Activated T-cell treated with anti-CD3 and anti-CD28 coated beads, Interleukin-2, amount 50 U/mL, for 4 hours (primary cell): ENCODE measurements around the gene HEMK1. TPM values are rescaled to one million over a fixed set of nuclear protein-coding genes. Genes with fewer than 3 reads are reported as not detected.

Experiments used
- ATAC-seq, 2 donors: fragments of 200-7000 bp; cut with Tn5 transposase; one replicate each; pipeline ENCODE4 v1.10.0; 2021
- DNase-seq: peaks from one replicate; pipeline ENCODE4 v3.0.0-alpha.2; 2020
- H3K27me3 Mint-ChIP-seq: one replicate; pipeline ENCODE4 v1.8.0; 2021; ENCODE audit warnings: low read depth, mixed read lengths
- H3K36me3 Mint-ChIP-seq: one replicate; pipeline ENCODE4 v1.8.0; 2022; ENCODE audit warnings: mixed read lengths; ENCODE audit not compliant: insufficient read depth
- H3K4me1 Mint-ChIP-seq: one replicate; pipeline ENCODE4 v1.8.0; 2021; ENCODE audit warnings: low read depth, mixed read lengths
- H3K4me3 Mint-ChIP-seq: one replicate; pipeline ENCODE4 v1.8.0; 2021; ENCODE audit warnings: mild to moderate bottlenecking, moderate library complexity, mixed read lengths
- H3K9me3 Mint-ChIP-seq: one replicate; pipeline ENCODE4 v1.8.0; 2021; ENCODE audit warnings: mixed read lengths
- total RNA-seq, 3 donors: library from RNA; stranded (reverse); gene quantifications; one replicate each; pipeline ENCODE4 v1.2.1, GENCODE V29; 2021

Gene HEMK1
- total RNA-seq = 10 to 100 TPM; 26.8 to 31.1 (median 27.4) TPM

DNA sequence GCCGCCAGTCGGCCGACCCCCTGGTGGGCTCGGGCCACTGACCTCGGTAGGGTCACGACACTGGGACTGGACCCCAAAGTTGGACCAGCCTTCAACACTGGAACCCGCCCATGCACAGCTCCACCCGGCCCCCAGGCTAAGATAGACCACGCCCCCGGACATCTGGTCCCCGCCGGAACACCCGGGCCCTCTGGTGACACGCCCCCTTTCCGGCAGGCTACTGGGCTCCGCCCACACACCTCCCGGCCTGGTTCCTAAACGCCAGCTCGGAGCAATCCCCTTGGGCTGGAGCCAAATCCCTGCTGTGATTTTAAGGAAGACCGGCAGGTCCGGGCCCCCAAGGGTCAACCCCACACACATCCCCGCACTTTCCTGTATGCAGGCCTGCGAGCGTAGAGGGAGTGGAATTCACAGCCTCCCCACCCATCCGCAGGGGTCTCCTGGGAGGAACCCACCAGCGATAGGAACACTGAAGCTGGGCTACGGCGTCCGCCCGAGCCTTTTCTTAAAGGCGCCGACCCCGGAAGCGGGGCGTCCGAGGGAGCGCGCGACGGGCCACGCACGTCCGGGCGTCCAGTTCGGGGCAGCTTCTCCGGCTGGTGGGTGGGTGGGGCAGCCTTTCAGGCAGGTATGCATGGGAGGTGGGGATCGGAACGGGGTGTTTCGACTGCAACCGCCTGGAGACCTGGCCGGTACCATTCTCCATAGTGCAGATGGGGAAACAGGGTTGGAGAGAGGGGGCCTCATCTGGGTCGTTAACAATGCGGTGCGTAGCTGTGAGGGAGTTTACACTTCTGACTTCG, at the start of gene HEMK1:
Gene HEMK1, plus strand, starts transcription at position 576 of the 803 bp plus-strand sequence. CDS start 1,583 bp downstream, outside the sequence.
- H3K4me3 Mint-ChIP-seq = peak within 1 kb of the TSS; percentile 95
- peaks cover 60% of the 10 kb centered on the region for H3K4me1 Mint-ChIP-seq
- no peaks in the 10 kb centered on the region for H3K9me3 Mint-ChIP-seq
- DNase-seq (peak; percentile 90), ATAC-seq (peak; percentile 39 to 54)
- peaks cover 3% of the 10 kb centered on the region for H3K36me3 Mint-ChIP-seq
- H3K27me3 Mint-ChIP-seq = no peaks in the 10 kb centered on the region

GRCh38 chr3:50520849-50521248, 48.5 kb upstream of the HEMK1 start:
- no peaks in the 10 kb centered on the region for H3K9me3 Mint-ChIP-seq
- H3K4me3 Mint-ChIP-seq = no peak overlapping the region
- H3K27me3 Mint-ChIP-seq = peaks cover 5% of the 10 kb centered on the region
- ATAC-seq = no peak
- H3K36me3 Mint-ChIP-seq = no peaks in the 10 kb centered on the region
- DNase-seq = no peak
- peaks cover 6% of the 10 kb centered on the region for H3K4me1 Mint-ChIP-seq

DNA sequence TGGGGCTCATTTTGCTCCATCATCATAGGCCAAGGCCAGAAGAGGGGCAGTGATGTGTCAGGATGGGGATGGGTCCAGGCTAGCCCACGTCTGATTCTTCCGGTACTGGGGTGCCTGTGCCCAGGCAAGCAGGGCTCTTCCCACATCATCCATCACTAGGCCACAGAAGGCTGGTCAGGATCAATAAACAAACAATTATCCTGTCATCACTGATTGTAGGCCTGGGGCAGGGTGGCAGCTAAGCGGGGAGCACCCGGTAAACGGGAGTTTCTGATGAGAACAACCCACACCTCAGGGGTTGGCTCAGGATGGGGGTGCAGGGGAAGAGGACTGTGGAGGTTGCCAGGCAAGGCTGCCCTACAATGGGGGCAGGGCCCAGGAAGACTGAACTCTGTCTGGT, 47.8 kb upstream of the HEMK1 start:
- Mint-ChIP-seq H3K27me3 (peaks cover 5% of the 10 kb centered on the region), H3K4me3 (no peak overlapping the region), H3K9me3 (no peaks in the 10 kb centered on the region), H3K4me1 (peaks cover 3% of the 10 kb centered on the region), H3K36me3 (no peaks in the 10 kb centered on the region)
- ATAC-seq (no peak), DNase-seq (no peak)

GRCh38 chr3:50523279-50523811, 46.0 kb upstream of the HEMK1 start:
- Mint-ChIP-seq H3K36me3 (no peaks in the 10 kb centered on the region), H3K4me3 (no peak overlapping the region), H3K9me3 (no peaks in the 10 kb centered on the region), H3K4me1 (peaks cover 3% of the 10 kb centered on the region), H3K27me3 (peaks cover 10% of the 10 kb centered on the region)
- ATAC-seq = no peak
- no peak for DNase-seq

DNA sequence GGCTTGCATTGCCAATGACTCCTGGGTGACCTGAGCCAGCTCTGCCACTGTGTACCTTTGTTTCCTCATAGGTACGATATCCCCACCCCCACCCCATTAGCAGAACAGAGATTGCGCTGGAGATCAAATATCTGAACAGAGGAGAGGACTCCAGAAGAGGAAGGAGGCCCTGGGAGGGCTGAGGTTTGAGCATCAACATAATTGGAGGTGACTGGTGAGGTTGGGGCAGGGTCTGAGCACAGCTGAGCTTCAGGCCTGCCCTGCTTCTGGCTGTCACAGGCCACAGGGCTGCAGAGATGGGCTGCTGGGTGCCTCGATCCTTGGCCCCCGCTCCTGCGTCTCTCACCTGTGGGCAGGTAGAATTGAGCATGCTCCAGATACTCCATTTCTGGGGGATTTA, 44.6 kb upstream of the HEMK1 start:
- H3K4me3 Mint-ChIP-seq = no peak overlapping the region
- DNase-seq (no peak), ATAC-seq (no peak)
- no peaks in the 10 kb centered on the region for H3K4me1 Mint-ChIP-seq
- peaks cover 19% of the 10 kb centered on the region for H3K27me3 Mint-ChIP-seq
- no peaks in the 10 kb centered on the region for H3K36me3 Mint-ChIP-seq
- H3K9me3 Mint-ChIP-seq = no peaks in the 10 kb centered on the region

- no peaks in the 10 kb centered on the region for H3K36me3 Mint-ChIP-seq
- H3K4me3 Mint-ChIP-seq = no peak overlapping the region
- DNase-seq (no peak), ATAC-seq (no peak)
- H3K9me3 Mint-ChIP-seq = no peaks in the 10 kb centered on the region
- peaks cover 23% of the 10 kb centered on the region for H3K27me3 Mint-ChIP-seq
- H3K4me1 Mint-ChIP-seq = no peaks in the 10 kb centered on the region
Measured at GRCh38 chr3:50525191-50525910, 44.0 kb upstream of the HEMK1 start.

DNA sequence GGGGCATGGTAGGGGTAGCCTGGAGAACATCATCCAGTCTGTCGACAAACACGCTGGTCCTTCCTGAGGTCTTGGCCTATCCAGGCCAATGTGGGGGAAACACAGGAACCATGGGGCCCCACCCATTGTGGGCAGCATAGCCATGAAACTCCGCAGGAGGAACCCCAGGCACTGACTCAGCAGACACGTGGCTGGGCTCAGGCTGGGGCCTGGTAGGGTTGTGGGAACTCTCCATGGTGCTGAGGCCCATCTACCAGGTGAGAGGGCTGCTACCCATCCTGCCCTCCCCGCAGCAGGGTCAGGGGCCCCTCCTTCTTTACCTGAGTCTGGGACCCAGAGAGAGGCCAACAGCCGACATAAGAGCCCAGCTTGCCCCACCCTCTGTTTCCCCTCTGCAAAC, 43.3 kb upstream of the HEMK1 start:
- no peak overlapping the region for H3K4me3 Mint-ChIP-seq
- H3K4me1 Mint-ChIP-seq = no peaks in the 10 kb centered on the region
- H3K9me3 Mint-ChIP-seq = no peaks in the 10 kb centered on the region
- no peaks in the 10 kb centered on the region for H3K36me3 Mint-ChIP-seq
- peaks cover 23% of the 10 kb centered on the region for H3K27me3 Mint-ChIP-seq
- DNase-seq (peak; percentile 35), ATAC-seq (peak; percentile 80 to 86)

GRCh38 chr3:50530001-50530970, 39.0 kb upstream of the HEMK1 start:
- DNase-seq (no peak), ATAC-seq (no peak)
- H3K9me3 Mint-ChIP-seq = no peaks in the 10 kb centered on the region
- H3K4me3 Mint-ChIP-seq = no peak overlapping the region
- H3K4me1 Mint-ChIP-seq = no peaks in the 10 kb centered on the region
- H3K36me3 Mint-ChIP-seq = no peaks in the 10 kb centered on the region
- H3K27me3 Mint-ChIP-seq = peaks cover 32% of the 10 kb centered on the region

- DNase-seq = no peak
- no peaks in the 10 kb centered on the region for H3K9me3 Mint-ChIP-seq
- H3K4me1 Mint-ChIP-seq = no peaks in the 10 kb centered on the region
- peaks cover 31% of the 10 kb centered on the region for H3K27me3 Mint-ChIP-seq
- no peak overlapping the region for H3K4me3 Mint-ChIP-seq
- no peak for ATAC-seq
- H3K36me3 Mint-ChIP-seq = no peaks in the 10 kb centered on the region
Measured at GRCh38 chr3:50531201-50531600, 38.1 kb upstream of the HEMK1 start.

GRCh38 chr3:50532062-50532705, 37.1 kb upstream of the HEMK1 start:
- no peaks in the 10 kb centered on the region for H3K4me1 Mint-ChIP-seq
- H3K27me3 Mint-ChIP-seq = peaks cover 35% of the 10 kb centered on the region
- no peaks in the 10 kb centered on the region for H3K9me3 Mint-ChIP-seq
- H3K36me3 Mint-ChIP-seq = no peaks in the 10 kb centered on the region
- DNase-seq (no peak), ATAC-seq (no peak)
- no peak overlapping the region for H3K4me3 Mint-ChIP-seq

GRCh38 chr3:50533316-50533715, 36.0 kb upstream of the HEMK1 start:
- no peak for DNase-seq
- ATAC-seq = no peak
- no peaks in the 10 kb centered on the region for H3K36me3 Mint-ChIP-seq
- no peak overlapping the region for H3K4me3 Mint-ChIP-seq
- peaks cover 36% of the 10 kb centered on the region for H3K27me3 Mint-ChIP-seq
- H3K9me3 Mint-ChIP-seq = no peaks in the 10 kb centered on the region
- H3K4me1 Mint-ChIP-seq = no peaks in the 10 kb centered on the region

DNA sequence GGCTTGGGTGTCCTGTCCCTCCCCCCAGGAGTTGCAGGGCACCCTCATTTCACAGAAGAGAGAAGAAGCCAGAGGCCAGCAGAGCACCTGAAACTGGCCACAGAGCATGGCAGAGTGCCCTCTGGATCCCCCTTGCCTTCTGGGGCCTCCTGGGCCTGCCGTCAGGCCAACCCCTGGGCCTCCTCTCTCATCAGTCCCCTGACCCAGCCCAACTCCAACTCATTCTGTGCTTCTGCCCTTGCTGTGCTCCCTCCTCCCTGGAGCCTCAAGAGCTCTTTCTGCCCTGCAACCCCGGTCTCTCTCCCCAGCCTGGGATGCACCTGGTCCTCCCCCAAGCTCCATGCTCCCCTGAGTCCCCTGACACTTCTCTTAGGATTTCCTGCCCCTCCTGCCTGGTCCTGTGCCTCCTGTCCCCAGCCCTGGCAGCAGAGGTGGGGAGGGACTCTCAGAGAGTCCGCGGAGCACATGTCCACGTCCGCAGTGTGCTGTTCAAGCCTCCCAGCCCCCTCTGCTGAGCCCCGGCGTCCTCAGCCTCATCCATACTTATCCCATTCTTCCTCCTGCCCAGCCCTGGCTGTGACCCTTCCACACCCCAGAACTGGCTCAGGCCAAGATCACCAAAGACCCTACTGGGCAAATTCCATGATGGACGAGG, 35.4 kb upstream of the HEMK1 start:
- H3K9me3 Mint-ChIP-seq = no peaks in the 10 kb centered on the region

DNA sequence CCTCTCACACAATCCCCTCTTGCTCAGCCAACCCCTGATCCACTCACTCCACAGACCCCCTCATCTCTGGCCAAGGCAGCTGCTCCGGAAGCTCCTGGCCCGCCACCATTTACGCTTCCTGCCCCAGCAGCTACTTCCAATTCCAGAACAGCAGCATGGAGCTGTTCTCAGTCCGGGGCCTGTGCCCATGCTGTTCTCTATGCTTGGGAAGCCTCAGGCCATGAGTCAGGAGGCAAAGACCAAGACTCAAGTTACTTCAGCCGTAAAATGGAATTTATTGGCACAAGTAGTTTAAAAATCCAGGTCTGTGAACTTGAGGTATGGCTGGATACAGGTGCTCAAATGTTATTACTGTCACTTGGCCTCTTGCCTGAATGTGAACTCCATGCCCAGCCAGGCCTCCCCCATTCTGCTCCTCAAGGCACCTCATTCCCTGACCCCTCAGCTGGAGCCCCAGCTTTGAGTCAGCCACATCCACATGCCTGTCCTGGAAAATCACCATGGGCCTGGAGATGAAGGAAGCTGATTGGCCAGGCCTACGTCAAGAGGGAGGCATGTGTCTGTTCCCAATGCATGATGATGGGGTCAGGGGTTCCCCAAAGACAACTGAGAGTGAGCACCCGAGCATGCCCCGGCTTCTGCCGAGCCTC, 34.5 kb upstream of the HEMK1 start:
- peaks cover 27% of the 10 kb centered on the region for H3K27me3 Mint-ChIP-seq
- H3K36me3 Mint-ChIP-seq = no peaks in the 10 kb centered on the region
- H3K4me3 Mint-ChIP-seq = no peak overlapping the region
- no peaks in the 10 kb centered on the region for H3K4me1 Mint-ChIP-seq
- no peak for ATAC-seq
- no peaks in the 10 kb centered on the region for H3K9me3 Mint-ChIP-seq
- DNase-seq = no peak

More for the DNA sequence above, 35.4 kb upstream of the HEMK1 start:
- no peaks in the 10 kb centered on the region for H3K4me1 Mint-ChIP-seq
- H3K36me3 Mint-ChIP-seq = no peaks in the 10 kb centered on the region
- peaks cover 32% of the 10 kb centered on the region for H3K27me3 Mint-ChIP-seq
- DNase-seq (no peak), ATAC-seq (no peak)
- no peak overlapping the region for H3K4me3 Mint-ChIP-seq
